ENCODE data around the gene SRSF9. TPM values are rescaled to one million over a fixed set of nuclear protein-coding genes. Genes with fewer than 3 reads are reported as not detected.
"Not testable (repeated sequence)": the region's sequence is repeated elsewhere in the genome, so short reads cannot be mapped to it uniquely, and the experiment has no call there.

SRSF9 gene, protein sequence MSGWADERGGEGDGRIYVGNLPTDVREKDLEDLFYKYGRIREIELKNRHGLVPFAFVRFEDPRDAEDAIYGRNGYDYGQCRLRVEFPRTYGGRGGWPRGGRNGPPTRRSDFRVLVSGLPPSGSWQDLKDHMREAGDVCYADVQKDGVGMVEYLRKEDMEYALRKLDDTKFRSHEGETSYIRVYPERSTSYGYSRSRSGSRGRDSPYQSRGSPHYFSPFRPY
- 100 to 1,000 TPM; 220 to 249 (median 230) TPM for polyA plus RNA-seq (ENCODE audit: insufficient read length in 4 of 4)

DNA sequence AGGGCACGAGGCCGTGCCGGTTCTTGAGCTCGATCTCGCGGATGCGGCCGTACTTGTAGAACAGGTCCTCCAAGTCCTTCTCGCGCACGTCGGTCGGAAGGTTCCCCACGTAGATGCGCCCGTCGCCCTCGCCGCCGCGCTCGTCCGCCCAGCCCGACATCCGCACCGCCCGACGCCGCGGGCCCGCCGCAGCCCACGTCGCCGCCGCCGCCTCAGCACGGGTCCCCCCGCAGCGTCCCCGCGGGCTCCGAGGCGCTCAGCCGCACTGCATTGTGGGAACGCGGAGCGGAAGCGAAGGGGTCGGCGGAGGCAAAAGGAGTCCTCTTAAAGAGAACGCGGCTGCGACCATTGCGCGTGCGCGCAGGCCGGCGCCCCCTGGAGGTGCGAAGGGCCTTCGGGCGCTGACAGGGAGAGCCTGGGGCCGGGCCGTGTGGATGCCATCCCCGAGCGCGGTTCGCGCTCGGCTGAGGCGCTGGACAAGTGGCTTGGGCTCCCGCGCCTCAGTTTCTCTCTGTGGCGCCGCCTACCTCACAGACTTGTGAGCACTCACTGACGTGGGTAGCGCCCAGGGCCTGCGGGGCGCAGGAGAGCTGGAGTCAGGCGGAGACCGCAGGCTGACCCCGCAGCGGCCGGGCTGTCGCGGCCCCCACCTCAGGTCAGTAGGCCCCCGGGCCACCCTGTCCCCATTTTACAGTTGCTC is at the start of gene SRSF9:
Gene SRSF9, minus strand, starts transcription at position 299 of the 700 bp plus-strand sequence. Its CDS starts 139 bp downstream, at position 160.
- peak; percentile 93 to 98 (median 94) for DNase-seq (ENCODE audit: low read depth in 4 of 4, low spot score in 3 of 4)

DNA sequence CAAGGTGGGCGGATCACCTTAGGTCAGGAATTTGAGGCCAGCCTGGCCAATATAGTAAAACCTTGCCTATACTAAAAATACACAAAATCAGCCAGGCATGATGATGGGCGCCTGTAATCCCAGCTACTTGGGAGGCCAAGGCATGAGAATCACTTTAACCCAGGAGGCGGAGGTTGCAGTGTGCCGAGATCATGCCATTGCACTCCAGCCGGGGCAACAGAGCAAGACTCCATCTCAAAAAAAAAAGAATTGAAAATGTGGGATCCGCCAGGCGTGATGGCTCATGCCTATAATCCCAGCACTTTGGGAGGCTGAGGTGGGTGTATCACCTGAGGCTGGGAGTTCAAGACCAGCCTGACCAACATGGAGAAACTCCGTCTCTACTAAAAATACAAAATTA is 49.8 kb upstream of the SRSF9 start:
- DNase-seq (ENCODE audit: low read depth in 4 of 4, low spot score in 3 of 4), result not testable (repeated sequence)

DNA sequence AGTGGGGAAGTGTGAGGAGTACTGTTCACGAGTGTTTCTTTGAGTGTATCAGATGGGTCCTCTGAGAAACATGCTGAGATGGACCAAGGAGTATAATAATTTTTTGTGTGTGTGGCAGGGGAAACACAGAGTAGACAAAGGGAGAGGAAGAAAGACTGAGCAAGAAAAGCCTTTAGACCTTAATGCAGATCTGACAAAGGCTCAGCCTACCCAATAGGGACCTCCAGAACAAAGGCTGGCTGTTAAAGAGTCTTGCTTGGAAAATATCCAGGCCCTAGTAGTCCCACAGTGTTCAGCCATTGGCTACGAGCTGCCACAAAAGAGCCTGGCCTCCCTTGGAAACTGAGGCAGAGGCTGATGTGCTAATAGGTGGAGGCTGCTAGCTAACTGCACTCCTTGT is 45.9 kb upstream of the SRSF9 start:
- DNase-seq (ENCODE audit: low read depth in 4 of 4, low spot score in 3 of 4), result no peak

DNA sequence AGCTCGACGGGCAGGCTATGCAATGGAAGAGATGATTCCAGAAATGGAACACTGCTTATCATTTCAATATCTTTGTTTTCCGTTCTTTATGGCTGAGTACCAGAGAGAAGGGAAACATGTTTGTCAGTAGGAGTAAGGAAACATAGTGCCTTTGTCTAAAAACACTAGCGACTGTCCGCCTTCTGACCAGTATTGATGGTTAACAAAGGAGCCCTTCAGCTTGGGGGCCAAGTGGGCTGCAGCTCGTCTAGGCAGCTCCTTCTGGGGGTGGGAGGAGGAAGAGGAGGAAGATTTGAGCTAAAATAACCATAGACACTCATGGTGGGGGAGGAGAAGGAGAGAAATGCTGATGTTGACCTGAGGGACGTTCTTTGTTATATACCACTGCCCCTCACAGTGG is 44.5 kb upstream of the SRSF9 start:
- DNase-seq (ENCODE audit: low read depth in 4 of 4, low spot score in 3 of 4), result no peak

DNA sequence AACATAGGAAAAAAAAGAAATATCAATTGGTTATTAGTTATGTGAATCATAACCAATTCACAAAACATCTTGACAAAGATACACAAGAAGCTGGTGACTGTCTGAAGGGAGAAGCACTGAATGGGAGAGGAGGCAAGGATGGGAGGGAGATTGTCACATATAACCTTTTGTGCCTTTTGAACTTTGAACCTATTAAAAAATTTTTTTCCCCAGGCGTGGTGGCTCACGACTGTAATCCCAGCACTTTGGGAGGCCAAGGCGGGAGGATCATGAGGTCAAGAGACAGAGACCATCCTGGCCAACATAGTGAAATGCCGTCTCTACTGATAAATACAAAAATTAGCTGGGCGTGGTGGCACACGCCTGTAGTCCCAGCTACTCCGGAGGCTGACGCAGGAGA is 39.0 kb upstream of the SRSF9 start:
- DNase-seq (ENCODE audit: low read depth in 4 of 4, low spot score in 3 of 4), result no peak

DNA sequence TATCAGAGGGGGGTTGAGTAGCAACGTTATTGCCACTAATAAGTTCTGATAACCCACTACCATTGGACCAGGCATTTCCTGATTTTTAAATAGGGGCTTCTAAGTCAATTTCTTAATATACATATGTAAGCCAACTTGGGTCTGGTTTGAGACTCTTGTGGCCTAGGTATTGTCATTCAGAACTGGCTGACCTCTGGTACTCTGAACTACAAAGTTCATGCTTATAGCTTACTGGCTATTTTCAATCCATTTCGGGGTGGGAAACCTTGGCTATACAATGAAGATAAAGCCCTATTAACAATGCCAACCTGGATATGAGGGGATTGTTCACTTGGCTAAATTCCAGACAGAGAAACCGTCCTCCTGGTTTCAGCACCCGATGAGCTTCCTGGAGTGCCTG is 35.0 kb upstream of the SRSF9 start:
- no peak for DNase-seq (ENCODE audit: low read depth in 4 of 4, low spot score in 3 of 4)

DNA sequence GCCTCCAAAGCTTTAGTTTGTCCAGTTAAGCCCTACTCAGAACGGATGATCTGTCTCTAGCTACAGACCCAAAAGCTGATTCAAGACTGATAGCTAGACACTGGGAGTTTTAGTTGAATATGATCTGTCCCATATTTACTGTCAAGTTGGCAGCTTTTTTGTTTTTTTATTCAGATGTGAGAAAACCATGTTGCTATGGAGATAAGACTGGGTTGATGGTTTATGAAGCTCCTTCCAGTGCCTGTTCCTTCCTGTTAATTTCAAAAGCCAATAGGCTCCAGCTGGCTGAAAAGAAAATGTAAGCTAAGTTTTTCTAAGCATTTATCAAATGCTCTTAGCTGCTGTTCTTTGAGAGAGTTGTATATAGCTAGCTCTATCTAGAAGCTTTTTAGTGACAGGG is 31.0 kb upstream of the SRSF9 start:
- no peak for DNase-seq (ENCODE audit: low read depth in 4 of 4, low spot score in 3 of 4)

DNA sequence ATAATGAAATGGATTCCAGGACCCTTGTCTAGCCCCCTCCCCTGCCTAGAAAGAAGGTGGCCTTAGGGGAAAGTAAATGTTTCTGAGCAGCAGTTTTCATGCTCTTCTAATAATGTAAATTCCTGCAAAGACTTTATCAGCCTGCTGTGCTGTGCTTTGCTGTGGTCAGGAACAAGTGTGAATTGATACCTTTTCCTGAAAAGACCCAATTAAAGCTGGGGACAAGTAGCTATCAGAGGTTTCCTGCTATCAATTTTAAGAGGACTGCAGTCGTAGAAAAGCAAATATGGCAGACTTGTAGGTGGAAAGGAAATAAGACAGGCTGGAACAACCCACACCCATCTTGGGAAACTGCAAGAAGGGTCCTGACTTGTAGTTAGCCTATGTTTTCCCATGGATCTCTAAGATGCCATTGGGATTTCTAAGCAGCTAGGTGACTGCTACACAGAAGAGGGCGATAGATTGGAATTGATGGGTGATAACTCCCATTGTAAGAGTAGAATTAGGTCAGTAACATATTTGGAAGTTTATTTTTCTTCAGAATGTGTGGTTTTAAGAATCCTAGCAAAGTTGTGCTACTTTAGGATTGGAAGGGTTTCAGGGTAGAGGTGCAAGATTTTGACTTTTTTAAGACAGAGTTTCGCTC is 29.4 kb upstream of the SRSF9 start:
- no peak for DNase-seq (ENCODE audit: low read depth in 4 of 4, low spot score in 3 of 4)

DNA sequence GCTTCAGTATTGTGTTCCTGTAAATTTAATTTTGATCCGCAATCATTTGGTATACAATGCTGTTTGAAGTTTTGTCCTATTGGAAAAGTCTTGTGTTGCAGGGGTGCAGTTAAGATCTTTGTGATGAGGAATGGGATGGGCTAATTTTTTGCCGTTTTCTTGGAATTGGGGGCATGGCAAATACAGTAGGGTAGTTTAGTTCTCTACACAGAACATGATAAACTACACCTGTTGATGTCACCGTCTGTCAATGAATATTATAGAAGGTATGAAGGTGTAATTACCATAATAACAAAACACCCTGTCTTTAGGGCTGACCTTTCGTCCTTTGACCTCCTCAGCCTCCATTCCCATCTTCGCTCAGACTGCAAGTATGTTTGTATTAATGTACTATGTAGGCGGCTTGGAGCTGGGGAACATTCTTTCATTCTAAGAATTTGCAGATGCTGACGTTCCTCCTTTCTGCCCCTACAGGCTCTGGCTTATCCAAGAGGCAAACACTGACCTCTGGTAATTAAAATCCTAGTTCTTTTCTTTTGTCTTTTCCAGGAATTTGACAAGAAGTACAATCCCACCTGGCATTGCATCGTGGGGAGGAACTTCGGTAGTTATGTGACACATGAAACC is 28.1 kb upstream of the SRSF9 start:
- DNase-seq (ENCODE audit: low read depth in 4 of 4, low spot score in 3 of 4), result no peak

DNA sequence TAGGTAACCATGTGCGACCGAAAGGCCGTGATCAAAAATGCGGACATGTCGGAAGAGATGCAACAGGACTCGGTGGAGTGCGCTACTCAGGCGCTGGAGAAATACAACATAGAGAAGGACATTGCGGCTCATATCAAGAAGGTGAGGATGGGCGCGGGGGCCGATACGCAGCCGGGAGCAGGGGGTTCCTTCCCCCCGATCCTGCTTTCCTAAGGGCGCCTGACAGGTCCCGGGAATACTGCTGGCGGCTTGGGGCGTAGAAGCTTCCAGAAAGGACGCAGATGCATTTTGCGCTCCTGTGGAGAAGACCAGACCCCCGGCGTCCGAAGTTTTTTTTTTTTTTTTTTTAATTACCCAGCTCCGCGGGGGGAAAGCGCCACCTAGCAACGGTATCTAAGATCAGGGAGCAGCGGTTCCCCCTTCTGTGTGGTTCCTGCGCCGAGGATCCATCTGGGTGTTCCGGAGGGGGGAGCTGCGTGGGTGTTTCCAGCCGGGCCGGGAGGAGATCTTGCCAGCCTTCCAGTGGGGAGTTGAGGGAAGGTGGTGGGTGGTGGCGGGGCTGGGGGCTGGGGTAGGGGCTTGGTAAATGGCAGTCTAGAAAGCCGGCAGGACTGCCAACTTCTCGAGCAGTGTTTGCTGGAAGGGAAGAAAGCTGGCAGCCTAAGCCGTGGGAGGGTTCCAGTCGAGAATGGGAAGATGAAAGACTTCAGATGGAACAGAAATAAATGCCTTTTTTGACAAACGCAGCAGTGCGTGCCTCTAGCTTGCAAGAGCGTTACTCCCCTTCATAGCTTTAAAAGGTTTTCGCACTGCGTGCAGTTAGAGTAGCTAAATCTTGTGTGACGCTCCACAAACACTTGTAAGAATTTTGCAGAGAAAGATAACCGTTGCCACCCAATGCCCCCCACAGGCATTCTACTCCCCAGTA is 27.1 kb upstream of the SRSF9 start:
- no peak for DNase-seq (ENCODE audit: low read depth in 4 of 4, low spot score in 3 of 4)

DNA sequence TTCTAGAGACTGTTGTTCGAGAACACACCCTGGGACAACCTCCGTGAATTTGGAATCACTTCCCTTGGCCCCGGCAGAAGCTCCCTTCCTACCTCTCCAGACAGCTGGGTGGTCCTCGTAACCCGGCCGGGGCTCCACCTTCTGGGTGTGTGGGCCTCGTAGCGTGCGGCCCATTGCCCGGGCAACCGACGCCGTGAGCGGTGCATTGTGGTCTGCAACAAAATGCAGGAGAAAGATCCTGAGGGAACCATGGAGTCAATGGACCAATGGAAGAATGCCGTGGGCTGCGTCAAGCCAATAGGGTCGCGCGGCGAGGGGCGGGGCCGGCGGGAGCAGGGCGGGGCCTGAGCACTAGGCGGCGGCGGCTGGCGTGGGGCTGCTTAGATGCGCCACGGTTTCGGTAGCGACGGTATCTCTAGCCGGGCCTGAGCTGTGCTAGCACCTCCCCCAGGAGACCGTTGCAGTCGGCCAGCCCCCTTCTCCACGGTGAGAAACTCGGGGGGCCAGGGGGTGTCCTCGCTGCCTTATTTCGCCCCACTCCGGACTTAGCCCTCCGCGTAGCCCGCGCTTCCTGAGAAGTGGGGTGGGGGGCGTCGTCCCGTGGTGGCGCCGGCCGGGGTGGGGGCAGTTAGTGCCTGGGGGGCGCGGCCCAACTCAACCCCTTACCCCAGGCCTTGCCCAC is 26.3 kb upstream of the SRSF9 start, which contains the start of gene DYNLL1:
Gene DYNLL1, plus strand, starts transcription at position 383 of the 682 bp plus-strand sequence. CDS start 309 bp downstream, outside the sequence.
- peak; percentile 94 to 98 (median 96) for DNase-seq (ENCODE audit: low read depth in 4 of 4, low spot score in 3 of 4)

DNA sequence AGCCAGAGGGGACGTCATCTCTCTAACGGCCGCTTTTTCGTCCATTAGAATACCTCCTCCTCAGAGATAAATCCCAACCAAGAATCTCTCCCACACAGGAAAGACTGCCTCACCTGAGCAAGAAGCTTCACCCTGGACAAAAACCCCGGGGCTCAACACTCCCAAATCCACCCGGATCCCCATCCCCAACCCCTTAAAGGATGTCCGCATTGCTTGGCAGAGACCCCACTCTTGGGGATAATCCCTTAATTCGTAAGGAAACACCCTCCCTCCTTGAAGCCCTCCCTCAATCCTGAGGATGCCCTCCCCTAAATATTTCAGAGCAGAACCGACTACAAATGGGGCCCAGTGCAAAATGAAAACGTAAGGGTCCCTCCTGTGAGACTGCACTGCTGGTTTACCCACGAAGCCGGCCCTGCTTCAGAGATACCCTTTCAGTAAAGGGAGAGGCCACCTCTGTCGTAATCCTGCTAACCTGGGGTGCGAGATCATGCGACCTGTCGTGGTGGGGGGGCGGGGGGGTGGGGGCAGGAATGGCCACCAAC is 25.7 kb upstream of the SRSF9 start:
- no peak for DNase-seq (ENCODE audit: low read depth in 4 of 4, low spot score in 3 of 4)

DNA sequence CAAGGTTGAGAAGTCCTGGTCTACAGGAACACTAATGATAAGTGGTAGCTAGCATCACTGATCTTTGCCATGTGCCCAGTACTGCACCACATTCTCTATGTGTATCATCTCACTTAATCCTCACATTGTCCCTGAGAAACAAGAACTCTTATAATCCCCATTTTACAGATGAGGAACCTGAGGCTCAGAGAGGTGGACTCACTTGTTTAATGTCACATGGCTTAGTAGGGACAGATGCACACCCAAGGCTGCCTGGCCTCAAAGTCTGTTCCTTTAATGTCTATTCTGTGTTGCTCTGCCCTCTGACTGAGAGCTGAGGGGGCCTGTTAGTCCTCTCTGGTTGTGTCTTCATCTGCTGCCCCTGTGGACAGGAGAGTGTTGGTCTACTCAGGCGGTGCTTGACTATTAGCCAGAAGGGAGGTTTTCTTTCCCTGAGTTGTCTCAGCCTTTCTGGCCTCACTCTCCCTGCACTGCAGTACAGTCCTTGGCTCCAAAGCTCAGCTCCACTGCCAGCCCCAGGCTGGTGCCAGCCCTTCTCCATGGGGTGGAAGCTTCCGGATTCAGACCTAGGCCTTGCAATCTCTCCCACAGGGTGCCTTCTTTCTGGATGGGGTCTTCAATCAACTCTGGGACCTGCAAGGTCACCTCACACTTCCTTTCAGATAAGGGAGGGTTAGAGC is 21.4 kb upstream of the SRSF9 start:
- DNase-seq (ENCODE audit: low read depth in 4 of 4, low spot score in 3 of 4), result no peak

DNA sequence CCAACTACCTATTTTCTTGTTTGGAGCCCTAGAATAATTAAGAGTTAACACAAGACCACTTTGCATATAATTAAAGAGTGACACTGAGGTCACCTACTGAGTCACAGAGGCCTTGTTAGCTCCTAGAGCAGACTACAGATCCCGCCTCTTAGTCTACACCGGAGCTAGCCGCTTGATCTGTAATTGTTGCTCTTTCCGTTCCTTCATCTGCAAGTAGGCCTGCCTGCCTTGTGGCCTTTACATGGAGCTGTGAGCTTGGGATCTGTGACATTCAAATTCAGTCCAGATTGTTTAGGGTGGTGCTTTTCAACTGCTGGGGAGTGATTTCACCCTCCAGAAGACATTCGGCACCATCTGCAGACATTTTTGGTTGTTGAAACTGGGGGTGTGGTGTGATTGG is 20.8 kb upstream of the SRSF9 start:
- no peak for DNase-seq (ENCODE audit: low read depth in 4 of 4, low spot score in 3 of 4)

DNA sequence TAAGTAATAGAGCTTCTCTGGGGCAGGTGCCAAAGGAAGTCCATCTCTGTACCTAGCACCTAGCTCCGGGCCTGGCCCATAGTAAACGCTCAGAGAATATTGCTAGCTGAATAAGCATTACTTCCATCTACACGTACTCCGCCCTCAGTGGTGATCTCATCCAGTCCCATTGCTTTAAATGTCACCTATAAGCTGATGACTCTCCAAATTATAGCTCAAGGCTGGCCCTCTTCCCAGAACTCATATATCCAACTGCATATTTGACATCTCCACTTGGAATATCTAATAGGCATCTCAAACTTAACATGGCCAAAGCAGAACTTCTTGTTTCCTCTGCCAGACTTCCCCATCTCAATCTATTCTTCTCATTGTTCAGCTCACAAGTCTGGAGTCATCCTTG is 19.5 kb upstream of the SRSF9 start:
- no peak for DNase-seq (ENCODE audit: low read depth in 4 of 4, low spot score in 3 of 4)

DNA sequence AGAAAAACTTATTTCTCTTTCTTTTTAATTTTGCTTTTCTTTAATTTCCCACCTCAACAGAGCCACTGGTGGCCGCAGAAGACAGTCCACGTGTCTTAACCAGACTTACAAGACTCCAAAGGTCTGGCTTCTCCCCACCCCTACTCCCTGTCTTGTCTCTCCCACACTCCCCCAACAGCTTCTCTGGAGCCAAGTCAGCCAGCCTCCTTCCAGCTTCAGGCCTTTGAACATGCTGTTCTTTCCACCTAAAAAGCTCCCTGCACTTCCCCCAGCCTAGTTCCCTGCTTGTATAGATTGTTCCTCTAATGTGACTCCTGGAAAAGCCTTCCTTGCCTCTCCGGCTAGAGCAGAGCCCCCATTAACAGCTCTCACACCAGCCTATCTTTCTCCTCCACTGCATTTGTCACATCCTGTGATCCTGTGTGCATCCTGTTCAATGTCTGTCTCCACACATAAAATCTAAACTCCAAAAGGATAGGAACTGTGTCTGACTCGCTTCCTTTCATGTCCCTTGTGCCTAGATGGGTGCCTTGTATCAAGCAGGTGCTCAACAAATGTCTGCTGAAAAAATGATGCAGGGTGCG is 18.6 kb upstream of the SRSF9 start:
- DNase-seq (ENCODE audit: low read depth in 4 of 4, low spot score in 3 of 4), result no peak

DNA sequence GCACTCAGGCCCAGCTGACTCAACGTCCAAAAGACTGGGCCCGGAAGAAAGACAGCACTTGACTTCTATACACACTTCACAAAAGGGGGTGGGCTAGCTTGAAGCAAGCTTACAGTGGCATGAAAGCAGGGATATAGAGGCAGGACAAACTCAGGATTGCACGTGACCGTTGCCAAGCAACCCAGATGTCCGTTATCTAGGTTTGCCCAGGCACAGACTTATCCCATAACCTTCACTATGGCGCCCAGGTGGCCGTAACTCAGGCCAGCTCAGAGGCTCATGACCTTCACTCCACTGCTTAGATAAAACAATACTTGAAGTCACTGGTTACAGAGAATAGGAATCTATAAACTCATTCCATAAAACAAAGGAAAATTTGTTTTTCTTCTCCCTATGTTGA is 18.0 kb upstream of the SRSF9 start:
- DNase-seq (ENCODE audit: low read depth in 4 of 4, low spot score in 3 of 4), result not testable (repeated sequence)
